Measurements from ENCODE around the gene ILKAP.

GRCh38 chr2:238240757-238241711, 37.5 kb upstream of the ILKAP start:
- TF ChIP-seq CTCF (IDR thresholded peaks at IDR 0.05), result no peak
- TF ChIP-seq POLR2A (IDR thresholded peaks at IDR 0.05), result no peak
